Activated CD8-positive, alpha-beta memory T cell treated with anti-CD3 and anti-CD28 coated beads, Interleukin-2, amount 10 ng/mL, durations not matched to agents 7 days and 5 days (primary cell): Measurements from ENCODE around the gene SLC16A12. TPM values are rescaled to one million over a fixed set of nuclear protein-coding genes. Genes with fewer than 3 reads are reported as not detected.
A peak's percentile ranks its signal among the peaks of the same experiment; 100 is the strongest.
"Not testable (repeated sequence)": the region's sequence is repeated elsewhere in the genome, so short reads cannot be mapped to it uniquely, and the experiment has no call there.

Source experiments
- ATAC-seq: fragments of 150-1000 bp; cut with Tn5 transposase; one replicate; pipeline ENCODE4 v1.10.0; 2021; ENCODE audit warnings: moderate library complexity
- CTCF ChIA-PET: fragments of 350-600 bp; sonication (Branson Sonifier 250); formaldehyde crosslinking; loops from one replicate; lab custom pipeline; 2021; ENCODE audit warnings: antibody characterized with exemption; lab: Charles Lee
- DNase-seq: peaks from one replicate; pipeline ENCODE4 v3.0.0-alpha.2; 2020
- H3K27ac Mint-ChIP-seq: one replicate; pipeline ENCODE4 v1.8.0; 2021; ENCODE audit warnings: mild to moderate bottlenecking, mixed read lengths
- H3K27me3 Mint-ChIP-seq: one replicate; pipeline ENCODE4 v1.8.0; 2021; ENCODE audit warnings: mixed read lengths
- H3K36me3 Mint-ChIP-seq: one replicate; pipeline ENCODE4 v1.8.0; 2021; ENCODE audit warnings: mild to moderate bottlenecking, mixed read lengths
- H3K4me1 Mint-ChIP-seq: one replicate; pipeline ENCODE4 v1.8.0; 2021; ENCODE audit warnings: mixed read lengths
- H3K4me3 Mint-ChIP-seq: one replicate; pipeline ENCODE4 v1.8.0; 2021; ENCODE audit warnings: mild to moderate bottlenecking, moderate library complexity, mixed read lengths
- H3K9me3 Mint-ChIP-seq: one replicate; pipeline ENCODE4 v1.8.0; 2022; ENCODE audit warnings: low read depth, mixed read lengths
- total RNA-seq, 2 experiments: library from RNA; stranded (reverse); gene quantifications; one replicate each; pipeline ENCODE4 v1.2.3, GENCODE V29; 2021

SLC16A12 gene
- total RNA-seq, 2 experiments from 2014 or later = not detected

DNA sequence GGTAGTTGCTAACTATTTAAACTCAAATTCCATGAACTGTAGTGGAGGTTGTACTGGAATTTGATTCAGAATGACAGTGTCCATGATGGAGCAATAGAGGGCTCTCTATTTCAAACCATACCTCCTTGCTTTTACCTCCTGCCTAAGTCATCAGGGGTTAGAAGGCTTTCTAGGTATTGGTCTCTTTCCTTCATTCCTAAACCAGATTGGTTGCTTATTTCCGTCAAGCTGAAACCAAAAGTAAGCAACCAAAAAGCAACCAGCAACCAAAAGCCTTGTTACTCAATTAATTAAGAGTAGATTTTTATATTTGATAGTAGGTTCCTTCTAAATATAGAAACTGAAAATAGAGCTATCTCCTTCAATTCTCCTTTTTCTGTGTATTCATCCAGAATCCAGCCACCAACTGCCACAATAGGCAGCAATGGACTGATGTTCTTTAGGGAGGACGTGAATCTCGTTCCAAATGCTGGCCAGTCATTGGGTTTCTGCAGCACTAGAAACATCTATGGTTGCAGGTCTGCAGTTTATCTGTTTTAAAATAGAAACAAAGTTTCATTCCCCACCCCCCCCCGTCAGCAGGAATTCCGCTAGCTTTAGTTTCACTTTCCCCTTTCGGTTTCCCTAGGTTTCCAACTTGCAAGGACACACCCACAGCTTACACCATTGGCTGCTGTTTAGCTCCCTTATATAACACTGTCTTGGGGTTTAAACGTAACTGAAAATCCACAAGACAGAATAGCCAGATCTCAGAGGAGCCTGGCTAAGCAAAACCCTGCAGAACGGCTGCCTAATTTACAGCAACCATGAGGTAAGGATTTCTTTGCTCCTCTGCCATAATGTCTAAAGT is 143.3 kb downstream of the SLC16A12 start, which contains the start of gene IFIT1:
Gene IFIT1 (plus strand): TSS at position 717 of the 850 bp plus-strand sequence. CDS start 90 bp downstream, at position 807.
- H3K9me3 Mint-ChIP-seq = peaks cover 3% of the 10 kb centered on the region
- H3K27ac Mint-ChIP-seq = peak within 1 kb of the TSS; percentile 99
- no peaks in the 10 kb centered on the region for H3K27me3 Mint-ChIP-seq
- peak within 1 kb of the TSS; percentile 95 for H3K4me3 Mint-ChIP-seq
- CTCF ChIA-PET = interaction anchor here (0.6 to 2.1 kb wide), 11 partner anchors 10 to 313 kb away, joined by 3 to 13 read pairs (median 4); partner anchors contain the start of genes IFIT3, IFIT5, KIF20B and LIPA
- peaks cover 42% of the 10 kb centered on the region for H3K36me3 Mint-ChIP-seq
- ATAC-seq = peak; percentile 91
- peaks cover 43% of the 10 kb centered on the region for H3K4me1 Mint-ChIP-seq
- peak; percentile 83 for DNase-seq

GRCh38 chr10:89391226-89391576 is 144.2 kb downstream of the SLC16A12 start:
- not testable (repeated sequence) for H3K27me3 Mint-ChIP-seq, H3K9me3 Mint-ChIP-seq, ATAC-seq, DNase-seq, H3K4me3 Mint-ChIP-seq
- Mint-ChIP-seq H3K4me1 (peaks cover 37% of the 10 kb centered on the region), H3K27ac (peak overlapping the region; percentile 99), H3K36me3 (peaks cover 35% of the 10 kb centered on the region)
- CTCF ChIA-PET = interaction anchor here (1.4 kb wide), 1 partner anchor 22 kb away, joined by 5 read pairs; no protein-coding TSS in a partner anchor

DNA sequence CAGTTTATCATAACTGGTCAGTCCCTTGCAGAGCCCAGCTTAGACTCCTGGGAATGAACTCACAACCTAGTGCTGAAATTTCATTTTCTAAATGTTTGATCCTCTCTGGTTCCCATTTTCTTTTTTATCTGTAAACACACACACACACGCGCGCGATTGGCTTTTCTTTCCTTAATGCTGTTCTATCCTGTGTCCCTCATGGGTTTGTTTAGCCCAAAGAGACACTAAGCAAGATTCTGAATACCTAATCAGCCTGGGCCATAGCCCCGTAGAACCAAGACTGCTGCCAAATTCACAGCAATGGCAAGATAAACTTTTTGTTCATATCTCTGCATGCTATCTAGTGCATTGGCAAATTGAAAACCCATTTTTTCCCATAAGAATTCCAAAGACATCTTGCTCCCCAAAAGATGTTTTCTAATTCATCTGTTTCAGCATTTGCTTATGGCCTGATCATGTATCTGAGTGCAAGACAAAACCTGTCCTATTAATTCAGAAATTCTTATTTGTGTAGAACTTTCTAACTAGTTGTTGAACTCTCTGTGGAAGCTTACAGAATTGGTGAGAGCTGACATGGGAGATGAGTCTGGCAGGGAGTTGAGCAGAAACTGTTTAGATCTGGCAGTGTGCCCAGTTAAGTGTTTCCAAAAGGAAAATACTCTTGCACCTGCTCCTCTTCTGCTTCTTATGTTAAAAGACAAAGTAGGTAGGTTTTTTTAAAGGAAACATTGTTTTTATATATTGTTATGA is 144.7 kb downstream of the SLC16A12 start:
- ATAC-seq (no peak), DNase-seq (no peak)
- H3K36me3 Mint-ChIP-seq = peaks cover 29% of the 10 kb centered on the region
- peaks cover 3% of the 10 kb centered on the region for H3K9me3 Mint-ChIP-seq
- peak overlapping the region; percentile 2 for H3K27ac Mint-ChIP-seq
- CTCF ChIA-PET = interaction anchor here (1.4 to 2.0 kb wide), 2 partner anchors 13 to 21 kb away, joined by 5 read pairs; partner anchors contain the start of gene IFIT1B
- no peaks in the 10 kb centered on the region for H3K27me3 Mint-ChIP-seq
- peaks cover 34% of the 10 kb centered on the region for H3K4me1 Mint-ChIP-seq
- H3K4me3 Mint-ChIP-seq = peak overlapping the region; percentile 11

GRCh38 chr10:89389254-89389653 is 146.1 kb downstream of the SLC16A12 start:
- Mint-ChIP-seq H3K36me3 (peaks cover 19% of the 10 kb centered on the region), H3K27ac (no peak overlapping the region), H3K4me1 (peaks cover 24% of the 10 kb centered on the region), H3K4me3 (no peak overlapping the region), H3K27me3 (peaks cover 4% of the 10 kb centered on the region), H3K9me3 (no peaks in the 10 kb centered on the region)
- no peak for ATAC-seq
- DNase-seq = no peak
- CTCF ChIA-PET = interaction anchor here (0.8 to 2.1 kb wide), 9 partner anchors 10 to 172 kb away, joined by 3 to 7 read pairs (median 4); partner anchors contain the start of genes IFIT1B, IFIT2 and IFIT5

DNA sequence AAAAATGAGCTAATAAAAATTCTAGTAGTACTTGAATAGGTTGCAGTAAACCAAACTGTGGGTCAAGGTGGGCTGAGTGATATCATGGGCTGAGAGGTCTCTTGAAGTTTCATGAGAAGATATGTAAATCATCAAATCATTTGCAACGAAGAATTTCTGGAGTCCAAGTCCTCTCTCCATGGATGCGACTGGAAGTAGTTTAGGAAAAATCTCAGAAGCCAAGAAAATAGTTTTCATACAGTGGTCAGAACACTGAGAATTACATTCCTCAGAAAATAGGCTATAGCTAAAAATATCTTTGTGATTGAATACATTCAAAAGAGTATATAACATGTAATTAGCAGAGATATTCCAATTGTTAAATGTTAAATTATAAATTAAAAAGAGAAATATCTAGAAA is 146.6 kb downstream of the SLC16A12 start:
- DNase-seq = no peak
- ATAC-seq = no peak
- no peak overlapping the region for H3K4me3 Mint-ChIP-seq
- H3K27ac Mint-ChIP-seq = no peak overlapping the region
- H3K36me3 Mint-ChIP-seq = peaks cover 14% of the 10 kb centered on the region
- H3K4me1 Mint-ChIP-seq = peaks cover 20% of the 10 kb centered on the region
- peaks cover 4% of the 10 kb centered on the region for H3K27me3 Mint-ChIP-seq
- H3K9me3 Mint-ChIP-seq = no peaks in the 10 kb centered on the region
- CTCF ChIA-PET = interaction anchor here (0.8 to 2.1 kb wide), 9 partner anchors 10 to 171 kb away, joined by 3 to 7 read pairs (median 4); partner anchors contain the start of genes IFIT1B, IFIT2 and IFIT5

GRCh38 chr10:89384474-89385340 is 150.7 kb downstream of the SLC16A12 start:
- ATAC-seq (no peak), DNase-seq (no peak)
- H3K4me1 Mint-ChIP-seq = peaks cover 11% of the 10 kb centered on the region
- CTCF ChIA-PET = interaction anchor here (1.4 kb wide), 1 partner anchor 16 kb away, joined by 4 read pairs; no protein-coding TSS in a partner anchor
- no peak overlapping the region for H3K27ac Mint-ChIP-seq
- H3K27me3 Mint-ChIP-seq = peaks cover 12% of the 10 kb centered on the region
- H3K36me3 Mint-ChIP-seq = no peaks in the 10 kb centered on the region
- no peak overlapping the region for H3K4me3 Mint-ChIP-seq
- no peaks in the 10 kb centered on the region for H3K9me3 Mint-ChIP-seq

DNA sequence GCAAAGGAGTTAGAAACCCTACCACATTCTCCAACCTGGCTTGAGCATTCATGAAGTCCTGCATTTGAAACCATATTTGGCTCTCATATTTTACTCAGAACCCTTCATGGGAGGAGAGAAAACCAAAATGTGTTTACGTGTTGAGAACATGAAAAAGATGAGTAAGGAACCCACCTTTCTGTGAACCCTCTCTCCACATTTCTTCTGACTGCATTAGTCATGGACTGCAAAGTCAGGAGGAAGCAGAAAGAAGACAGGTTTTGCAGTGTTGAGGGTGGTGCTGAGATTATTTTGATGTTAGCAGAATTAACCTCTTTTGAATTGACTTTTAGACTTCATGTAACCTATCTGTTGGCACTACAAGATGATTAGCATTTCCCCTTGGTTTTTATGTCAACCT is 152.6 kb downstream of the SLC16A12 start:
- CTCF ChIA-PET = no interaction called here
- H3K27ac Mint-ChIP-seq = no peak overlapping the region
- H3K9me3 Mint-ChIP-seq = no peaks in the 10 kb centered on the region
- no peaks in the 10 kb centered on the region for H3K36me3 Mint-ChIP-seq
- ATAC-seq (no peak), DNase-seq (no peak)
- H3K4me3 Mint-ChIP-seq = no peak overlapping the region
- peaks cover 9% of the 10 kb centered on the region for H3K4me1 Mint-ChIP-seq
- peaks cover 12% of the 10 kb centered on the region for H3K27me3 Mint-ChIP-seq

Other genes with a start within 250 kb of the SLC16A12 start
- 10 to 100 TPM; 16.0 to 34.4 TPM for gene IFIT2, start 233.5 kb downstream of the SLC16A12 start, total RNA-seq
- gene IFIT3, start 207.6 kb downstream of the SLC16A12 start, total RNA-seq = 100 to 1,000 TPM in 1 of 2 experiments, 10 to 100 TPM in 1; 54.2 to 151 TPM
- under 1 TPM in 1 of 2 experiments, not detected in 1; 0.29 TPM for gene IFIT1B, start 157.5 kb downstream of the SLC16A12 start, total RNA-seq
- gene IFIT1, start 143.0 kb downstream of the SLC16A12 start, total RNA-seq = 100 to 1,000 TPM in 1 of 2 experiments, 10 to 100 TPM in 1; 45.8 to 107 TPM
- 10 to 100 TPM; 30.2 to 40.3 TPM for gene IFIT5, start 121.0 kb downstream of the SLC16A12 start, total RNA-seq
- 1 to 10 TPM; 6.2 to 7.8 TPM for gene PANK1, start 109.6 kb upstream of the SLC16A12 start, total RNA-seq
- 10 to 100 TPM; 87.5 to 92.8 TPM for gene KIF20B, start 166.0 kb upstream of the SLC16A12 start, total RNA-seq